ENCODE measurements around the gene EXT2.

The EXT2 gene

GRCh38 chr11:44268614-44269080 lies 173.2 kb downstream of the EXT2 start:
- Histone ChIP-seq H2AFZ (no peak overlapping the region), H3K36me3 (ENCODE audit: control insufficient read depth, insufficient read depth, low read length) (no peaks in the 10 kb centered on the region), H3K27ac (no peak overlapping the region), H3K79me2 (no peaks in the 10 kb centered on the region), H3K9ac (no peak overlapping the region), H3K4me2 (ENCODE audit: low read length) (no peak overlapping the region), H3K27me3 (ENCODE audit: control insufficient read depth, insufficient read depth, low read length) (no peaks in the 10 kb centered on the region), H3K4me1 (no peaks in the 10 kb centered on the region), H3K9me3 (ENCODE audit: control insufficient read depth, low read length) (no peaks in the 10 kb centered on the region), H3K4me3 (ENCODE audit: low read depth, low read length) (no peak overlapping the region)
- TF ChIP-seq, protein P1, sequence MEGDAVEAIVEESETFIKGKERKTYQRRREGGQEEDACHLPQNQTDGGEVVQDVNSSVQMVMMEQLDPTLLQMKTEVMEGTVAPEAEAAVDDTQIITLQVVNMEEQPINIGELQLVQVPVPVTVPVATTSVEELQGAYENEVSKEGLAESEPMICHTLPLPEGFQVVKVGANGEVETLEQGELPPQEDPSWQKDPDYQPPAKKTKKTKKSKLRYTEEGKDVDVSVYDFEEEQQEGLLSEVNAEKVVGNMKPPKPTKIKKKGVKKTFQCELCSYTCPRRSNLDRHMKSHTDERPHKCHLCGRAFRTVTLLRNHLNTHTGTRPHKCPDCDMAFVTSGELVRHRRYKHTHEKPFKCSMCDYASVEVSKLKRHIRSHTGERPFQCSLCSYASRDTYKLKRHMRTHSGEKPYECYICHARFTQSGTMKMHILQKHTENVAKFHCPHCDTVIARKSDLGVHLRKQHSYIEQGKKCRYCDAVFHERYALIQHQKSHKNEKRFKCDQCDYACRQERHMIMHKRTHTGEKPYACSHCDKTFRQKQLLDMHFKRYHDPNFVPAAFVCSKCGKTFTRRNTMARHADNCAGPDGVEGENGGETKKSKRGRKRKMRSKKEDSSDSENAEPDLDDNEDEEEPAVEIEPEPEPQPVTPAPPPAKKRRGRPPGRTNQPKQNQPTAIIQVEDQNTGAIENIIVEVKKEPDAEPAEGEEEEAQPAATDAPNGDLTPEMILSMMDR (IDR thresholded peaks at IDR 0.05), result no peak

GRCh38 chr11:44269369-44270351 lies 174.2 kb downstream of the EXT2 start:
- Histone ChIP-seq H3K27ac (no peak overlapping the region), H3K4me3 (ENCODE audit: low read depth, low read length) (no peak overlapping the region), H3K36me3 (ENCODE audit: control insufficient read depth, insufficient read depth, low read length) (no peaks in the 10 kb centered on the region), H3K4me2 (ENCODE audit: low read length) (no peak overlapping the region), H3K4me1 (no peaks in the 10 kb centered on the region), H2AFZ (no peak overlapping the region), H3K9me3 (ENCODE audit: control insufficient read depth, low read length) (no peaks in the 10 kb centered on the region), H3K9ac (no peak overlapping the region), H3K79me2 (no peaks in the 10 kb centered on the region), H3K27me3 (ENCODE audit: control insufficient read depth, insufficient read depth, low read length) (no peaks in the 10 kb centered on the region)
- TF ChIP-seq, protein P1 (IDR thresholded peaks at IDR 0.05), result no peak

DNA sequence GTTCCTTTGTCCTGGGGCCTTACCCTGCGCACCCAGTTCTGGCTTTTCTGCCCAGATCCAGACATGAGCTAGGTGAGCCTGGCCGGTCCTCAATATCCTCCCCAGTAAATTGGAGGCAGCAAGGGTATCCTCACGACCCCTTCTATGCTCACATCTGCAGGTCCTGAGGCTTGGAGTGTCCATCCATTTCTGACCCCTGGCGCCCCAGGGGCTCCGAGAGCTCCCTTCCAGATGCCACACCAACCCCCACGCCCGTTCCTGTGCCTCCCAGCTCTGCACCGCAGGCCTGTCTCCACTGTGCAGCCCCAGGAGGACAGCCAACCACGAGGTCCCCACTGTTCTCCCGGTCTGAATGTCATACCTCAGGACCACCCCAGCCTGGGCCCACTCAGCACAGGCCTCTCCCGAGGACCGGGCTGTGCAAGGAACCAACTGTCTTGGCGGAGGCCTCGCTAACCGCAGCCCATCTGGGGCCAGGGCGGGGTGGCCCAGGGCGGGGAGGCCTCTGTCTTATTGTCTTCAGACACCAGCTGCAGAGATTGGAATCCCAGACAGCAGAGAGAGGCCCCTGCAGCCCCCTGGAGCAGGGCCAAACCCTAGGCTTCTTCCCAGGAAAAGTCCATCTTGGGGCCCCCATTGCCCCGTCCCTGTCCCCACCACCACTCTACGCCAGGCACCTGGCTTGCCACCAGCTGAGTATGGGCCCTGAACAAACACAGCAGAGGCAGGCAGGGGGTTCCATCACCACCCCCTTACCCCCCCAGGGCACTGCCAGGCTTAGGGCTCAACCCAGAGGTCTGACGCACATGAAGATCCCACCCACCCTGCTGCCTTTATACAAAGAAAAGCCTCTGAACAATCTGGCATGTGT lies 175.2 kb downstream of the EXT2 start:
- Histone ChIP-seq H2AFZ (no peak overlapping the region), H3K9me3 (ENCODE audit: control insufficient read depth, low read length) (no peaks in the 10 kb centered on the region), H3K79me2 (no peaks in the 10 kb centered on the region), H3K9ac (no peak overlapping the region), H3K4me3 (ENCODE audit: low read depth, low read length) (no peak overlapping the region), H3K36me3 (ENCODE audit: control insufficient read depth, insufficient read depth, low read length) (no peaks in the 10 kb centered on the region), H3K4me2 (ENCODE audit: low read length) (no peak overlapping the region), H3K27ac (no peak overlapping the region), H3K4me1 (no peaks in the 10 kb centered on the region), H3K27me3 (ENCODE audit: control insufficient read depth, insufficient read depth, low read length) (no peaks in the 10 kb centered on the region)
- TF ChIP-seq, protein P1 (IDR thresholded peaks at IDR 0.05), result no peak

DNA sequence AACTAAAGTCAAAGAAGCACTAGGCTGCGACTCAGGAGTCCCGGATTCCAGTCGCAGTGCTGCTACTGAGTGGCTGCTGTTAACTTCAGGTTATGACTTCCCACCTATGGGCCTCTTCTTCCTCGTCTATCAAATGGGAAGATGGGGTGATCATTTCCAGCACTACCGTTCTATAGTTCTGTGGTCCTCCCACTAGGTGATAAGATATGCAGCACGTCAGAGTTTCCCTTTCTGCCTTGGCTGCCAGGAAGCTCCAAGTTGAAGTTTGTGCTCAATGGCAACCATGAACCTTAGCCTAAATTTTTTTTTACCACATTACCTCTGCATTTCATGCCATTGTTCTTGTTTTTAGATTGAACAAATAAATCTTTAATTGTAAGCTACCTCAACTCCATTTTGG lies 175.8 kb downstream of the EXT2 start:
- Histone ChIP-seq H3K79me2 (no peaks in the 10 kb centered on the region), H3K27ac (no peak overlapping the region)

More for the DNA sequence above, 175.8 kb downstream of the EXT2 start:
- Histone ChIP-seq H3K9ac (no peak overlapping the region), H3K4me1 (no peaks in the 10 kb centered on the region), H3K36me3 (ENCODE audit: control insufficient read depth, insufficient read depth, low read length) (no peaks in the 10 kb centered on the region), H3K4me2 (ENCODE audit: low read length) (no peak overlapping the region), H2AFZ (no peak overlapping the region), H3K4me3 (ENCODE audit: low read depth, low read length) (no peak overlapping the region), H3K9me3 (ENCODE audit: control insufficient read depth, low read length) (no peaks in the 10 kb centered on the region), H3K27me3 (ENCODE audit: control insufficient read depth, insufficient read depth, low read length) (no peaks in the 10 kb centered on the region)
- TF ChIP-seq, protein P1 (IDR thresholded peaks at IDR 0.05), result no peak
